Activated T-cell treated with anti-CD3 and anti-CD28 coated beads for 48 hours (primary cell): ENCODE measurements around the gene CDCA5.

Experiments
- DNase-seq: peaks from one replicate; pipeline ENCODE4 v3.0.0-alpha.2; 2020; ENCODE audit warnings: low read depth

The CDCA5 gene

DNA sequence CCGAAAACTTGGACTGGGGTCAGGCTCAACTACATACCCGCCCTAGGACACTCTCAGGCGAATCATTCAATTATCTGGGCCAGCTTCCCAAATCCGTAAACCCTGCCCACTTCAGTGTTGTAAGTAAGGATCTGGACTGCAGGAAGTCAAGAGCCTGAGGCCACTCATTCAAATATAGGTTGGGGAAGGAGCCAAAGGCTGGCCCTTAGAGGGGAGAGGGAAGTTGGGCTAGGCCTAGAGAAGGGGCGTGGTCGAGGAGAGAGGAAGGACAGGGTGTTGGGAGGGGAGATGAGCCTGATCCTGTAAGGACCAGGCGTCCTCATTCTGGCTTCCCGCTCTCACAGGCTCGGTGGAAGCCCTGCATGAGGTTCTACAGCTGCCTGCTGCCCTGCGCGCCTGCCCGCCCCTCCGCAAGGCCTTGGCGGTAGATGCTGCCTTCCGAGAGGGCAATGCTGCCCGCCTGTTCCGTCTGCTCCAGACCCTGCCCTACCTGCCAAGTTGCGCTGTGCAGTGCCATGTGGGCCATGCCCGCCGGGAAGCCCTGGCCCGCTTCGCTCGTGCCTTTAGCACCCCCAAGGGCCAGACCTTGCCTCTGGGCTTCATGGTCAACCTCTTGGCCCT, 39.8 kb downstream of the CDCA5 start:
- DNase-seq: no peak

DNA sequence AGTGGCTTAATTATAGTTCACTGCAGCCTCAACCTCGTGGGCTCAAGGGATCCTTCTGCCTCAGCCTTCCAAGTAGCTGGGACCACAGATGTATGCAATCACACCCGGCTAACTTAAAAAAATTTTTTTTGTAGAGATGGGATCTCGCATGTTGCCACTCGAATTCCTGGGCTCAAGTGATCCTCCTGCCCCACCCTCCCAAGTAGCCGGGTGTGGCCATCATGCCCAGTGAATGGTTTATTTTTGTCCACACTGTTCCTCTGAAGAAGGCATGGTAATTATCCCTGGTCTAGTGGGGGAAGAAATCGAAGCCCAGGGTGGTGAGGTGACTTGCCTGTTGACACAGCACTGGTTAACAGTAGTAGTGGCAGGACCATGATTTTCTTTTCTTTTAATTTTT, 40.9 kb downstream of the CDCA5 start:
- no peak for DNase-seq

DNA sequence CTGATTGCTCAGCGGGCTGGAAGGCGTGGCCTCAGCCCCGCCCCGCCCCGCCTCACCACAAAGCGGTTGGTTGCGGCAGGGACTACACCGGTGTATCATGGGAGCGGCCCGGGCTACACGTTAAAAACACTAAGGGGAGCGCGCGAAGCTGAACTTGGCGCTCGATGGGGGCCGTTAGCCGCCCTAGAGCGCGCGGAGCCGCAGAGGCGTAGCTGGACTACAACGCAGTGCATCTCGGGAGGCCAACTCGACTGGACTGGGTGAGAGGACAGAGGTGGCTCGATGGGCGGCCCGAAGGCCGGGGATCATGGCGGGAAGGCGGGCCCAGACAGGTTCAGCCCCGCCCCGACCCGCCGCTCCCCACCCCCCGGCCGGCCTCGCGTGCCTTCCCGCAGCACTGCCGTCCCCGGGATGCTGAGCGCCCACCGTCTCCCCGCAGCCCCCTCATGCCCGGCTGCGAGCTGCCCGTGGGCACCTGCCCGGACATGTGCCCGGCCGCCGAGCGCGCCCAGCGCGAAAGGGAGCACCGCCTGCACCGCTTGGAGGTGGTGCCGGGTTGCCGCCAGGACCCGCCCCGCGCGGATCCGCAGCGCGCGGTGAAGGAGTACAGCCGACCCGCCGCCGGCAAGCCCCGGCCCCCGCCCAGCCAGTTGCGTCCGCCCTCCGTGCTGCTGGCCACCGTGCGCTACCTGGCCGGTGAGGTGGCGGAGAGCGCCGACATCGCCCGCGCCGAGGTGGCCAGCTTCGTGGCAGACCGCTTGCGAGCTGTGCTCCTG, 42.8 kb downstream of the CDCA5 start, which contains the start of gene SAC3D1:
TSS of gene SAC3D1 (plus strand) at position 364 of the 776 bp plus-strand sequence. CDS start at position 447, 83 bp downstream.
- peak; percentile 89 for DNase-seq

DNA sequence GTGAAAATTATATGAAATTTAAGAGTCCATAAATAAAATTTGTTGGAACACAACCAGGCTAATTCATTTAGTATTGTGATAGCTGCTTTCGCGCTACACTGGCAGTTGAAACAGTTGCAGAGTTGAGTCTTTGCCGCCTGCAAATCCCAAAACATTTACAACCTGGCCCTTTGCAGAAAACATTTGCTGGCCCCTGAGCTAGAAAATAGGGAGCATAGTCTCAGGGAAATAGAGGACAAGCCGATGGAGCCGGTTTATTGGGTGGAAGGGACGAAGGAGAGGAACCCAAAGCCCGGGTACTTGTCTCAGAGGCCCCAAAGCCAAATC, 43.4 kb downstream of the CDCA5 start:
- no peak for DNase-seq

DNA sequence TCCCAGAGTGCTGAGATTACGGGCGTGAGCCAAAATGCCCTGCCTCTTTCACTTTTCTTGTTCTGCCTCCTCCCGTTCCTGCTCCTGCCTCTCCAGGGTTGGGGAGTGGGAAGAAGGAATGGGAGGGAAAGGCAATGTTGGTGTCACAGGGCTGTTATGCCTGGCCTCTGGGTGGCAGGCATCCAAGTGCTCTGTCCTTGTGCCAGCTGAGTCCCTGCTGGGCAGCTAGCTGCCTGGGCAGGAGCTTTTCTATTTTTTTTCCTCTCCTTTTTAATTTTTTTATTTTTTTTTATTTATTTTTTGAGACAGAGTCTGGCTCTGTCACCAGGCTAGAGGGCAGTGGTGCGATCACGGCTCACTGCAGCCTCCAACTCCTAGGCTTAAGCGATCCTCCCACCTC, 46.9 kb downstream of the CDCA5 start:
- DNase-seq: no peak

DNA sequence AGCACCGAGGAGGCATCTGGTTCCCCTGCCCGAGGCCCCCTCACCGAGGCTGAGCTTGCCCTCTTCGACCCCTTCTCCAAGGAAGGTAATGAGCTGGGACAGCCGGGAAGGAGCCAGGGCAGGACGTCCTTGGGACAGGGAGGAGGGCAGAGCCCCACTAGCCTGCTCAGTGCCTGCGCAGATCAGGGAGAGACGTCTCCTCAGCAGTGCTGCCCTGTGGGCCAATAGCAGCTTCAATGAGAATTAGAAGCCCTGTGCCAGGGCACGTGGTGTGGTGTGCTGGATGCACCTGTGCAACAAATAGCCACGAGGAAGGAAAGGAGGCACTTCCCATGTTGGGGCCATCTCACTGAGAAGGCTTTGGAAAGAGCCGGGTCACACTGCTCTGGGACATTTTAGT, 48.3 kb downstream of the CDCA5 start:
- no peak for DNase-seq

DNA sequence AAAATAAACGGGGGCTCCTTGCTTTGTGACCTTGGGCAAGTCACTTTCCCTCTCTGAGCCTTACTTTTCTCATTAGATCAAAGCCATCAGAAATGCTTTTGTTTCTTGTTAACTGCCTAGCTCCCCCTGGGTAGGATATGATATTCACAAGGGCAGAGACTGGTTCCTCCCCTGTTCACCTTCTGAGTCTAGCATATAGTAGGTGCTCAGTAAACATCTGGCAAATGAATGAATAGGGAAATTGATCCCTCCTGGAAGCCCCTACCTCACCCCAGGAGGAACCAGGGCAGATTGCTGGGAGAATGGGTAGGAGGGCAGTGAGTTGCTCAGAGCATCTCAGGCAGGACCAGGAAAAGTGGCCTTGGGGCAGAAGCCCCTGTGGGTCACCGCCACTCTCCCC, 49.4 kb downstream of the CDCA5 start:
- DNase-seq: no peak

DNA sequence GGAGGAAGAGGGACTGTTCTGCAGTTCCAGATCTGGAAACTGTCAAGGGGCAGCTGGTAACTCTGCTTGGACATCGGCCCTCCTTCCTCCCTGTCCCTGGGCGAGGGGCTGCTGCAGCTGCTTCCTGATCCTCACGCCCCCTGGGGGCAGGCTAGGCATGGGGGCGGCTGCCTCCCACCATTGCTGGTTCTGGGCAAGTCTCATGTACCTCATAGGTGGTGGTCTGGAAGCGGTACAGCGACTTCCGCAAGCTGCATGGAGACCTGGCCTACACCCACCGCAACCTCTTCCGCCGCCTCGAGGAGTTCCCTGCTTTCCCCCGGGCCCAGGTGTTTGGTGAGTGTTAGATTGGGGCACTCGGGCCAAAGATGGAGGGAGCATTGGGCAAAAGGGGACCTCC, 51.6 kb downstream of the CDCA5 start:
- DNase-seq: no peak
